GM19351 (cell line): ENCODE results near the gene PPFIBP2.

Experiments
- ATAC-seq: cut with Tn5 transposase; IDR thresholded peaks from one replicate; pipeline ENCODE4 v1.9.1; 2021; ENCODE audit warnings: mild to moderate bottlenecking, moderate library complexity; ENCODE audit not compliant: unreplicated experiment

PPFIBP2 gene

DNA sequence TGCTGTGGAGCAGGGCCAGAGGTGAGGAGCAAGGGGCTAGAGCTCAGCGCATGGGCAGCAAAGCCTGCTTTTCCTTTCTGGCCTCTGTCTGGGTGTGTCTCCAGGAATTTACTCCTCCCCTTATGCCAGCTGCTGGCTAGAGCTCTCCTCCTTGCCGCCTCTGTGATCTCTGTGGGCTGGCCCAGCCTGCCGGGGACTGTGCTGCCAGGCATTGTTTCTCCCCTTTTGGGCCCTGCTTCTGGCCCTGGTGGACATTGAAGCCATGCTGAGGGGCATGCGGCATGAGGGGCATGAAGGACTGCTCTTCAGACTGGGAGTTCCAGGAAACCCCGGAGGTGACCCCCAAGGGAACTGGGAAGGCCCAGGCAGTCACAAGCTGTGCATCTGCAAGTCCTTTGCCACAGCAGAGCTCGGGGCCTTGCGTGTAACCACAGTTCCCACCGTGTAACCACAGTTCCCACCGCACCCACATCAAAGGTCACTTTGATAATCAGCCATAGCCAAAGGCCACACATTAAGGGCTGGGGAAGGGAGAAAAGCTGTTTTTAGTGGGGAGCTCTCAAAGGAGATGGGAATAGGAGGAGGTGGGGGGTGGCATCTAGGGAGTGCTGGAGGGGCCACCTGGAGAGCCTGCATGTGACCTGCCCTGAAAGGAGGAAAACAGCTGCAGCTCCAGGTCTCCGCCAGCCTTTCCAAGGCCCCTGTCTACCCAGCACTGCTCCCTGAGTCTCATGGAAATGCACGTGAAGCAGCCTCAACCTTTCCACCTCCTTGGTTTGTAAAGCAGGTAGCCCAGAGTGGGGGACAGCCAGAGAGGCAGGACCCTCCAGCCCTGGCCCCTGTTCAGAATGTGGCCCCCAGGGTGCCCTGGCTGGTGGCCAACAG, 62.3 kb downstream of the PPFIBP2 start:
- no peak for ATAC-seq

DNA sequence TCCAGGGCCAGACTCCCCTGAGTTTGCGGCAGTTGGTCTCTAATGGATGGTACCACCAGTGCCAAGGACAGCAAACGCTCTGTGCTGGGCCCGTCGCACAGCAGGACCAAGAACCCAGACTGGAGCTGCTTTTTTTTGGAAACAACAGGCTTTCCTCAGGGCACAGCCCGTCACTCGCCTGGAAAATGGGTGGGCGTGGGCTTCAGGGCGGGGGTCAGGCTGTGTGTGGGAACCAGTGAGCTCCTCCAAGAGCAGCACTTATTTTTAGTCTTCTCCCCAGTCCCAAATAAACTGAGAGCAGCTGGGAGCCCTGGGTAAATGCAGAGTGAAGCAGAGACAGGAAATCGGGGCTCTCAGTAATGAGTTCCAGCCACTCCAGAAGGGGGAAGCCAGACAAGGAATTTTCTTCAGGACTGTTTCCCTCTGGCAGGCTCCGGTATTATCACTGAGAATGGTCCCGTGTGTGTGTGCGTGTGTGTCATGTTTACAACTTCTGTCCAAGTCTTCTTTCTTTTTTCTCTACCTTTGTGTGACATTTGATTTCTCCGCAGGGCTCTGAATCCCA, 63.0 kb downstream of the PPFIBP2 start:
- no peak for ATAC-seq

GRCh38 chr11:7577291-7578190, 63.7 kb downstream of the PPFIBP2 start:
- ATAC-seq, result no peak

DNA sequence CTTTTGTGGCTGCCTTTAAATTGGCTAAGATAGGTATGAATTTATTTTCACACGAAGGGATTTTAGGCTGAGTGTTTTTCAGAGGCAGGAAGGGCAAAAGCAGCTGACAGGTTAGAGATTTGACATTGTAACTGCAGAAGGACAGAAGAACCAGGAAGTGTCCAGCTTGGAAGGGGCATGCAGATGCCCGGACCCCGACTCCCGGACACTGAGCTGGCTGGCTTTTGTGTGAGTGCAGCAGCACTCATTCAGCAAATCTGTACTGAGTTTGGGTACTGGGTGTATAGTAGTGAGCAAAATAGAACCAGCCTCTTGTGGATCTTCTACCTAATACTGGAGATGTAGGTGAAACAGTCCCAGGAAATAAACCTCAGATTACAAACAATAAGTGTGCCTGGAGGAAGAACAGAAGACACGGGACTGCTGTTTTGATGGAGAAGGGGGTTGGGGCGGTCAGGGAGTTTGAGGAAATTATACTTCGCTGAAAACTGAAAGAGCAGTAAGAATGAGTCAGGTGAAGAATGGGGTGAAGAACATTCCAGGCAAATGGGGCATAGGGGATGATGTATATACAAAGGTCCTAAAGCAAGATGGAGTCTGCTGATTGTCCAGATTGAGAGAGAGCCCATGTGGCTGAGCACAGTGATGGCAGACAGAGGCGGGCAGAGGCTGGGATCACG, 64.6 kb downstream of the PPFIBP2 start:
- no peak for ATAC-seq

DNA sequence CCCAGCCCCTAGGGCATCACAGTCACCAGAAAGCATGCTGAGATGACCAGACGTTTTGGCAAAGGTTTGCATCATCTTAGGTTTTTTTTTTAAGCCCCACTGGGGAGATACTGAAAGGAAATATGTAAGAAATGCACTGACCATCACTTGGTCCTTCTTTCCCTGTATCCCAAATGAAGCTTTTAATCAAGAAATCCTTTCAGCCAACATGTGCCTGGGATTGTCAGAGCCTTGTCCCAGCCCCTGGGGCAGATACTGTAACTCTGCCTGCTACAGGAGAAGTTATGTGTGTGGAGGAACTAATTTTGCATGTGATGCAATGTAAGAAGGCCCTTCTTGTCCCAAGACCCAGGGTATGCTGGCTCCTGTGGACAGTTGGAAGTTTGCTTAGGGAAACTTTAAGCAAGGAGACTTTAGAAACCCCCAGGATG, 65.6 kb downstream of the PPFIBP2 start:
- ATAC-seq, result peak; percentile 33

DNA sequence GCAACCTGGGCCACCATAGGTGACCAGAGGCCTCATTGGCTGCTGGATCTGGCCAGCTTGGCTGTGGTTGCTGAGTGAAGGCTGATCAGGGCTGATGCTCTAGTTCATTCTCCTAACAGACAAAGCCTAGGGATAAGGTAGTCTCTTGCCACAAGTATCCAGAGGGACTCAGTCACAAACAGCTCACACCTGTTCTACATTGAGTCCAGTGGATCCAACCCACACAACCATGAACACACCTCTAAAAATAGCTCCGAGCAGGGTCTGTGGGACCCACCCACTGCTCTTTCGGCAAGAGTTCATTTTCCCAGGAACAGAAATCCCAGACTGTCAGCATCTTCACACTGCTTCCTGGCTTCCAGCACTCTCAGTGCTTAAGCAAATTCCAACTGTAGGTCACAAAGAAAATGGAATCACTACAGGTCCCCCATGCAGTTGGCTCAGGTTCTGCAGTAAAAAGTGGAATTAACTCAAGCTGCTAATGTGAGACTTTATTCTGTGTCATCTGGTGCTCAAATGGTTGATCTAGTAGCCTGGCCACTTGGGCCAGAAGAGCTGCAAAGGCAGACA, 67.3 kb downstream of the PPFIBP2 start:
- no peak for ATAC-seq

- no peak for ATAC-seq
These were observed 68.7 kb downstream of the PPFIBP2 start for GRCh38 chr11:7582338-7582985.

DNA sequence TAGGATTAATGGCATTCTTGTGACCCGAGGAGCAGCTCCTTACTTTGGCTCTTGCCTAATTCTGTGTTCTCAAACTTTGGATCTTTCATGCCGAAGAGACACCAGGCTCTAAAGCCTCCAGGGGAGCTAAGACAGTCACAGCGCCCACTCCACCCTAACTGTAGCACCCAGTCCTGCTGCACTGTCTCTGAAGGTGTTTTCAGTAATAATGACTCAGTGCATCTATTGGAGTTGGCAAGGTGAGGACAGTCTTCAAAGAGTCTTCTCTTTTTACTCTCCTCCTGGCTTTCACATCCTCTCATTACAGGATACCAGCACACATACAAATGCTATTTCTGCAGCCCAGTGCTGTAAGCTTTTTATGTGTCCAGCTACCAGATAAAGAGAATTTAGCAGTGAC, 69.4 kb downstream of the PPFIBP2 start:
- ATAC-seq, result no peak

DNA sequence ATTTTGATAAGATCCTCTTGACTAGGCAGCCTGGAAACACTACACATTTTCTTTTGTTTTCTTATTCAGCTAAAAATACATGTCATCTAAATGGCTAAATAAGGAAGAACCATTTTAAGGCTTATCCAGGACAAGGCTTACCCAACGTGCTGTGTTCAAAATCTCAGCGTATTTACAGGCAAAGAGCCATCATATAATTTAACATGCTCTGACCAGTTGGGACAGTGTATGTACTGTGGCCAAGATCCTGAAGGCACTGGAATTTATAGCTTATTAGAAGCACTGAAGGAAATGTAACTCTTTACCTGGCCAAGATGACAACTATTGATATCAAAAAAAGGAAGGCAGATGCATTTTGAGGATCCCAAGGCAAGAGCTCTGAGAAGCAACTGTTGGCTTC, 71.1 kb downstream of the PPFIBP2 start:
- no peak for ATAC-seq

GRCh38 chr11:7585816-7586215, 72.0 kb downstream of the PPFIBP2 start:
- no peak for ATAC-seq

DNA sequence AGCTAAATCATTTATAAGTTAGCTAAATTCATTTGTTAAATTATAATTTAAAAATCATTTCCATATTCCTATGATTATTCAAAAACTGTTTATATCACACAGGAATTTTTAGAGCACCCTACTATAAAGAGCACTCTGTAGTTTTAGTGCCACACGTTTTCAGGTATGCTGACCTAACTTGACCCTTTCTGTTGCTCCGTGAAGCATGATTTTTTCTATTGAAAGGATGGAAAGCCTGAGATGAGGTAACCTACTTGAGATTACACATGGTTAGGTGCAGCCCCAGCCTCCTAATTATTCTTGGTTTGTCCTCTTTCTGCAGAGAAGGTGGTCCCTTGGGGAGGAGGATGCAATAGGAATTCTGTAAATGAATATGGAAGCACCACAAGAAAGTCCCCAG, 72.6 kb downstream of the PPFIBP2 start:
- ATAC-seq, result no peak

GRCh38 chr11:7587712-7588111, 73.9 kb downstream of the PPFIBP2 start:
- ATAC-seq, result no peak

GRCh38 chr11:7589861-7590260, 76.1 kb downstream of the PPFIBP2 start:
- ATAC-seq, result no peak

- ATAC-seq, result no peak
These were observed 76.7 kb downstream of the PPFIBP2 start for GRCh38 chr11:7590529-7590928.

DNA sequence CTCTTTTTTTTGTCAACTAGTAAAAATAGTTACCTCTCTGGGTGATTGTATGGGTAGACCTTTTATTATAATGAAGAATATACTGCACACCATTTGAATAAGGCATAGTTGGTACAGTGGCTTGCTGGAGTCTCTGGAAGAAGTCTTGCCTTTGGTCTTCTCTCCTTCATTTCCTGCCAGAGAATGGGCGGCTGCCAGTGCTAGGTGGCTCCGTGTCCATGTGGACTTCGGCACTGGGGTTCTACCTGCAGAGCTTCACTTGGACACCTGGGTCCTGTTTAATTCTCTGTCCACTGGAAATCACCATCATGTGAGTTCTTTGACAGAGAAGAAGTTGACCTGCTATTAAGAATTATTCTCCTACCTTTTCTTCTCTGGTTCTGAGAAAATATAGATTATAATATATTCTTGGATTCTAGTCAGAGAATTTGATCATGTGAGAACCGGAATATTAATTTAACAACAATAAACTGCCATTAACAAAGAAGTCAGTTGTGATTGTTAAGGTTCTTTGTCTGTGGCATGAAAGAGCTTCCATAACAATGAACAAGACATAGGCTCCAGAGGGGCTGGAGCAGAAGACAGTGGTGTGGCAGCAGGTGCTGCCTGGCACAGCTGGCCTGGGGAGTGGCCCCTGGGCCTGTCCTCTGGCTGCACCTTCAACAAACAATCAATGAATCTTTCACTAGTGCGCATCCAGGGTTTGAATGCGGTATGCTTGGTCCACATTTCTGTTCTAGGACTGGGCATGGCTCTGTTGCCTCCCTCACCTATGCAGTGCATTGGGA, 77.5 kb downstream of the PPFIBP2 start:
- ATAC-seq, result no peak

DNA sequence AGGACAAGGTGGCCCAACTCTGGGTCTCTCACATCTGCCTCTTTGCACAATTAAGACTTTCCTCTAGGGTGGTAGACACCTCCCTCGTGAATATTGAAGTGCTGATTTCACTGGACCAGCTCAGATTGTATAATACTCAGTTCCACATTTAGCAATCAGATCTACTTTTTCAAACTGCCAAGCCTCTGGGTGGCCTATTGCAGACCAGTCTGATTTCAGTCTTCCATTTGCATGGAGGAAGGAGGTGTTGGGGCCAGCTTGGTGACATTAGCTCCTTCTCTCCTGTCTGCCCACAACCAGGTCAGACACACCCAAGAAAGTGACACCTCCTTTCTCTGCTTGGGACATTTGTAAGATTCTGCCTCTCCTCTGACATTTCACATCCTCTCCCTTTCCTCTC, 78.2 kb downstream of the PPFIBP2 start:
- peak; percentile 51 for ATAC-seq

DNA sequence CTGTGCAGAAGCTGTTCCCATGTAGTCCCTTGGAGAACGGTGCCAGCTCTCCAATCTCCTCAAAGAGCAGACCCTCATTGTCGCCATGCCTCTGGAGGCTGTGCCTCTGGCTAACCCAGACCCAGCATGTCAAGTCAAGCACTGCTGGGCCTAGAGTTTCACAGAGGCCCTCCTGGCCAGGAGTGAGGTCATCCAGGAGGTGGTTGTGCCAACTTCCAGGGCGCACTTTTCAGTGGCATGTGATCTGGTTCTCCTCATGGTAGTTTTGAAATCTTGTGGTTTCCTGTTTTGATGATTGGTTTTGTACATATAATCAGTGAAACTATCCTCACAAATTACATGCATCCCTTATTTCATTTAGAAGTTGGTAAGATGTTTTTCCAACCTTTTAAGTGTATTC, 78.9 kb downstream of the PPFIBP2 start:
- ATAC-seq, result no peak

GRCh38 chr11:7593481-7593880, 79.7 kb downstream of the PPFIBP2 start:
- no peak for ATAC-seq
